DND-41 (cell line): ENCODE results near the gene SGSH.

ENCODE experiments used
- CTCF ChIP-seq: IDR thresholded peaks from 2 replicates; pipeline ENCODE4 v1.5.1; 2012; ENCODE audit warnings: borderline replicate concordance, low read length, moderate library complexity, mild to moderate bottlenecking; ENCODE audit not compliant: poor library complexity, severe bottlenecking; ENCODE audit errors: extremely low read depth
- EZH2 ChIP-seq: IDR thresholded peaks from 3 replicates; pipeline ENCODE4 v1.6.1; 2012; ENCODE audit warnings: borderline replicate concordance, low read depth, mild to moderate bottlenecking, moderate library complexity, low read length, inconsistent platforms; ENCODE audit not compliant: severe bottlenecking

- TF ChIP-seq CTCF (no peak), EZH2 (no peak)
These were observed 40.0 kb upstream of the SGSH start for GRCh38 chr17:80260069-80260535.
